Astrocyte (in vitro differentiated cells and primary cell): ENCODE results near the gene JPH4.

Source experiments
- CTCF ChIP-seq: IDR thresholded peaks from 2 replicates; pipeline ENCODE4 v1.5.1; 2011; ENCODE audit warnings: low read depth, mild to moderate bottlenecking, inconsistent platforms, low read length, moderate library complexity; ENCODE audit not compliant: insufficient read depth
- EZH2 ChIP-seq: IDR thresholded peaks from 2 replicates; pipeline ENCODE4 v1.6.1; 2012; ENCODE audit warnings: mild to moderate bottlenecking, low read length, inconsistent platforms; ENCODE audit not compliant: insufficient read depth

GRCh38 chr14:23572836-23573235, 5.8 kb downstream of the JPH4 start:
- TF ChIP-seq CTCF (no peak), EZH2 (no peak)
